GM19023 (cell line): ENCODE results near the gene EXOC6B.

Experiments
- ATAC-seq: cut with Tn5 transposase; IDR thresholded peaks from one replicate; pipeline ENCODE4 v1.9.1; 2021; ENCODE audit warnings: mild to moderate bottlenecking, moderate library complexity; ENCODE audit not compliant: unreplicated experiment

The EXOC6B gene

GRCh38 chr2:72235497-72236415 lies 590.1 kb downstream of the EXOC6B start:
- ATAC-seq: no peak

GRCh38 chr2:72233211-72233610 lies 592.6 kb downstream of the EXOC6B start:
- ATAC-seq: no peak

GRCh38 chr2:72222829-72223564 lies 602.8 kb downstream of the EXOC6B start:
- no peak for ATAC-seq

GRCh38 chr2:72220170-72220569 lies 605.7 kb downstream of the EXOC6B start:
- no peak for ATAC-seq

GRCh38 chr2:72214429-72215143 lies 611.2 kb downstream of the EXOC6B start:
- no peak for ATAC-seq

GRCh38 chr2:72212486-72212855 lies 613.4 kb downstream of the EXOC6B start:
- no peak for ATAC-seq

- no peak for ATAC-seq
Measured at GRCh38 chr2:72211777-72212485, 613.9 kb downstream of the EXOC6B start.

GRCh38 chr2:72211350-72211749 lies 614.5 kb downstream of the EXOC6B start:
- ATAC-seq: no peak

- ATAC-seq: no peak
Measured at GRCh38 chr2:72210470-72210869, 615.4 kb downstream of the EXOC6B start.

GRCh38 chr2:72208225-72208624 lies 617.6 kb downstream of the EXOC6B start:
- ATAC-seq: no peak

- no peak for ATAC-seq
Measured at GRCh38 chr2:72207334-72207733, 618.5 kb downstream of the EXOC6B start.

- ATAC-seq: no peak
Measured at GRCh38 chr2:72205504-72205881, 620.3 kb downstream of the EXOC6B start.

GRCh38 chr2:72204786-72205503 lies 620.9 kb downstream of the EXOC6B start:
- no peak for ATAC-seq

- no peak for ATAC-seq
Measured at GRCh38 chr2:72204156-72204785, 621.6 kb downstream of the EXOC6B start.

GRCh38 chr2:72198532-72199241 lies 627.1 kb downstream of the EXOC6B start:
- ATAC-seq: no peak

GRCh38 chr2:72193723-72194122 lies 632.1 kb downstream of the EXOC6B start:
- ATAC-seq: no peak

GRCh38 chr2:72191441-72191840 lies 634.4 kb downstream of the EXOC6B start:
- no peak for ATAC-seq

GRCh38 chr2:72185206-72185605 lies 640.6 kb downstream of the EXOC6B start:
- no peak for ATAC-seq

GRCh38 chr2:72183466-72183865 lies 642.4 kb downstream of the EXOC6B start:
- ATAC-seq: no peak
